Measurements from ENCODE around the gene PCDHGB1. TPM values are rescaled to one million over a fixed set of nuclear protein-coding genes. Genes with fewer than 3 reads are reported as not detected.
A peak's percentile ranks its signal among the peaks of the same experiment; 100 is the strongest.

PCDHGB1 gene
- total and polyA plus RNA-seq, 4 donors, result 0.17 to 8.4 (median 1.3) TPM

DNA sequence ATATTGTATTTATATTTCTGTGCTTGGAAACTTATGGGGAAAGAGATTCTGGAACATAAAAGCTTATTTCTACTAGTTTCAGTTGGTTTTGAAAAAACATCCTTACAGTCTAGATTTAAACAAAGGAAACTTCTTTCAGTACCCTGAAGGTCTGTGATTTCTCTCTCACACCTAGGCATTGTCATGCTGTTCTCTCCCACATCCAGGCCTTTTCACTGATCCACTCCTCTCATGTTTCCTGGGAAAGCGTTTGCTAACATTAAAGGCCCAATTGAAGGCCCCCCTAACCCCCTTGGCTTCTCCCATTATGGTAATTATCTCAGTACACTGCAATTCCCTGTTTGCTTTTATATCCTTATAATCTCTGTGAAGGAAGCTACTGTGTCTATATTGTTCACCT, 7.1 kb upstream of the PCDHGB1 start:
- no peak overlapping the region for H3K27ac ChIP-seq (ENCODE audit: low read depth in 1 of 2, low read length in 1 of 2)
- no peak for DNase-seq
- TF ChIP-seq, protein P1, sequence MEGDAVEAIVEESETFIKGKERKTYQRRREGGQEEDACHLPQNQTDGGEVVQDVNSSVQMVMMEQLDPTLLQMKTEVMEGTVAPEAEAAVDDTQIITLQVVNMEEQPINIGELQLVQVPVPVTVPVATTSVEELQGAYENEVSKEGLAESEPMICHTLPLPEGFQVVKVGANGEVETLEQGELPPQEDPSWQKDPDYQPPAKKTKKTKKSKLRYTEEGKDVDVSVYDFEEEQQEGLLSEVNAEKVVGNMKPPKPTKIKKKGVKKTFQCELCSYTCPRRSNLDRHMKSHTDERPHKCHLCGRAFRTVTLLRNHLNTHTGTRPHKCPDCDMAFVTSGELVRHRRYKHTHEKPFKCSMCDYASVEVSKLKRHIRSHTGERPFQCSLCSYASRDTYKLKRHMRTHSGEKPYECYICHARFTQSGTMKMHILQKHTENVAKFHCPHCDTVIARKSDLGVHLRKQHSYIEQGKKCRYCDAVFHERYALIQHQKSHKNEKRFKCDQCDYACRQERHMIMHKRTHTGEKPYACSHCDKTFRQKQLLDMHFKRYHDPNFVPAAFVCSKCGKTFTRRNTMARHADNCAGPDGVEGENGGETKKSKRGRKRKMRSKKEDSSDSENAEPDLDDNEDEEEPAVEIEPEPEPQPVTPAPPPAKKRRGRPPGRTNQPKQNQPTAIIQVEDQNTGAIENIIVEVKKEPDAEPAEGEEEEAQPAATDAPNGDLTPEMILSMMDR (IDR thresholded peaks at IDR 0.05; ENCODE audit: control extremely low read depth, extremely low read depth), result no peak
- peaks cover under 1 to 55% (median 26%) of the 10 kb centered on the region in 4 donors for H3K9me3 ChIP-seq (ENCODE audit: control insufficient read depth in 4 of 4, insufficient read depth in 3 of 4, low read length in 3 of 4)
- WGBS, 2 donors, result 14 to 19% methylated on average over 1 of the region's 1 CpG
- H3K4me3 ChIP-seq, result no peak overlapping the region
- ATAC-seq (ENCODE audit: insufficient read depth, low FRiP score), result no peak
- H3K36me3 ChIP-seq (ENCODE audit: control insufficient read depth in 4 of 4, insufficient read depth in 4 of 4, low read length in 4 of 4), result no peaks in the 10 kb centered on the region
- H3K27me3 ChIP-seq (ENCODE audit: control insufficient read depth in 3 of 3, insufficient read depth in 3 of 3, low read length in 2 of 3), result no peaks in the 10 kb centered on the region
- H3K9ac ChIP-seq (ENCODE audit: insufficient read depth in 1 of 2, low read length in 2 of 2), result no peak overlapping the region
- no peaks in the 10 kb centered on the region for H3K4me1 ChIP-seq (ENCODE audit: control insufficient read depth in 5 of 5, insufficient read depth in 5 of 5, low read length in 5 of 5)

- TF ChIP-seq, protein P1 (IDR thresholded peaks at IDR 0.05; ENCODE audit: control extremely low read depth, extremely low read depth), result no peak
- Histone ChIP-seq H3K4me1 (ENCODE audit: control insufficient read depth in 5 of 5, insufficient read depth in 5 of 5, low read length in 5 of 5) (no peaks in the 10 kb centered on the region), H3K27ac (ENCODE audit: low read depth in 1 of 2, low read length in 1 of 2) (peak within 1 kb of the TSS in 1 of 2 donors; percentile 80), H3K27me3 (ENCODE audit: control insufficient read depth in 3 of 3, insufficient read depth in 3 of 3, low read length in 2 of 3) (no peaks in the 10 kb centered on the region), H3K36me3 (ENCODE audit: control insufficient read depth in 4 of 4, insufficient read depth in 4 of 4, low read length in 4 of 4) (no peaks in the 10 kb centered on the region), H3K4me3 (no peak within 1 kb of the TSS), H3K9me3 (ENCODE audit: control insufficient read depth in 4 of 4, insufficient read depth in 3 of 4, low read length in 3 of 4) (peaks cover 0 to 54% (median 24%) of the 10 kb centered on the region in 4 donors), H3K9ac (ENCODE audit: insufficient read depth in 1 of 2, low read length in 2 of 2) (no peak within 1 kb of the TSS)
- DNase-seq (peak in 2 of 3 donors; percentile 34 to 40), ATAC-seq (ENCODE audit: insufficient read depth, low FRiP score) (no peak)
- 23 to 25% methylated on average over 9 of the region's 9 CpGs for WGBS, 2 donors
Observed at GRCh38 chr5:141343242-141343952, 6.5 kb upstream of the PCDHGB1 start, which contains the start of gene PCDHGA3. Gene PCDHGA3 (plus strand): TSS chr5:141343829. CDS start chr5:141344034, 205 bp downstream.

DNA sequence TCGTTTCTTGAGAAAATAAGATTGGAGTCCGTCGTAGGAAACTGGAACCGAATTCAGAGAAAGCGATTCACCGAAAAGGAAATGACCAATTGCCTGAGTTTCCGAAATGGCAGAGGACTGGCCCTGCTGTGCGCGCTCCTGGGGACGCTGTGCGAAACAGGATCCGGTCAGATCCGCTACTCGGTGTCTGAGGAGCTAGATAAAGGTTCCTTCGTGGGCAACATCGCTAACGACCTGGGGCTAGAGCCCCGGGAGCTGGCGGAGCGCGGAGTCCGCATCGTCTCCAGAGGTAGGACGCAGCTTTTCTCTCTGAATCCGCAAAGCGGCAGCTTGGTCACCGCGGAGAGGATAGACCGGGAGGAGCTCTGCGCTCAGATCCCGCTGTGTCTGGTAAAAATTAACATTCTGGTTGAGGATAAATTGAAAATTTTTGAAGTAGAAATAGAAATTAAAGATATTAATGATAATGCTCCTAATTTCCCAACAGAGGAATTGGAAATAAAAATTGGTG, 5.9 kb upstream of the PCDHGB1 start:
- peaks cover 0 to 50% (median 24%) of the 10 kb centered on the region in 4 donors for H3K9me3 ChIP-seq (ENCODE audit: control insufficient read depth in 4 of 4, insufficient read depth in 3 of 4, low read length in 3 of 4)
- DNase-seq (no peak), ATAC-seq (ENCODE audit: insufficient read depth, low FRiP score) (no peak)
- no peaks in the 10 kb centered on the region for H3K36me3 ChIP-seq (ENCODE audit: control insufficient read depth in 4 of 4, insufficient read depth in 4 of 4, low read length in 4 of 4)
- H3K9ac ChIP-seq (ENCODE audit: insufficient read depth in 1 of 2, low read length in 2 of 2), result no peak overlapping the region
- no peaks in the 10 kb centered on the region for H3K27me3 ChIP-seq (ENCODE audit: control insufficient read depth in 3 of 3, insufficient read depth in 3 of 3, low read length in 2 of 3)
- TF ChIP-seq, protein P1 (IDR thresholded peaks at IDR 0.05; ENCODE audit: control extremely low read depth, extremely low read depth), result no peak
- H3K27ac ChIP-seq (ENCODE audit: low read depth in 1 of 2, low read length in 1 of 2), result peak overlapping the region in 1 of 2 donors; percentile 80
- 24 to 30% methylated on average over 31 of the region's 31 CpGs for WGBS, 2 donors
- no peaks in the 10 kb centered on the region for H3K4me1 ChIP-seq (ENCODE audit: control insufficient read depth in 5 of 5, insufficient read depth in 5 of 5, low read length in 5 of 5)
- H3K4me3 ChIP-seq, result no peak overlapping the region
